Dedifferentiated amniotic fluid mesenchymal stem cell (primary cell): ENCODE results near the gene CCDC181.

Source experiments
- DNase-seq: peaks from one replicate; pipeline ENCODE4 v3.0.0-alpha.2; 2016; ENCODE audit errors: extremely low spot score

Gene CCDC181

DNA sequence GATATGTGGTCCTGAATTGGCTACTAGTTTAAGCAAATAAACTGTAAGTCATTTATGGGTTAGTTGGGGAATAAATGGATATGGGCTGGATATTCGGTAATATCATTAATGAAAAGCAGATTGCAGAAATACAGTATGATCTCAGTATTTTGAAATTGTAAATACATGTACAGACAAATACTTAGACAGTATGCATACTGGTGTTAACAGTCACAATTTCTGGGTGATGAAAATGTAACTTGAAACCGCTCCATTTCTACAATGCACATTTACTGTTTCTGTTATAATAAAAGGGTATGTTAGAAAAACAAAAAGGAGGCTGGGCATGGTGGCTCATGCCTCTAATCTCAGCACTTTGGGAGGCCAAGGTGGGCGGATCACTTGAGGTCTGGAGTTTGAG, 31.3 kb downstream of the CCDC181 start:
- no peak for DNase-seq

- no peak for DNase-seq
Measured at GRCh38 chr1:169392406-169392805, 34.9 kb downstream of the CCDC181 start.

- no peak for DNase-seq
Measured at GRCh38 chr1:169390303-169390702, 37.0 kb downstream of the CCDC181 start.

- DNase-seq = no peak
Measured at GRCh38 chr1:169387399-169387798, 39.9 kb downstream of the CCDC181 start.

GRCh38 chr1:169383449-169383848, 43.8 kb downstream of the CCDC181 start:
- no peak for DNase-seq

DNA sequence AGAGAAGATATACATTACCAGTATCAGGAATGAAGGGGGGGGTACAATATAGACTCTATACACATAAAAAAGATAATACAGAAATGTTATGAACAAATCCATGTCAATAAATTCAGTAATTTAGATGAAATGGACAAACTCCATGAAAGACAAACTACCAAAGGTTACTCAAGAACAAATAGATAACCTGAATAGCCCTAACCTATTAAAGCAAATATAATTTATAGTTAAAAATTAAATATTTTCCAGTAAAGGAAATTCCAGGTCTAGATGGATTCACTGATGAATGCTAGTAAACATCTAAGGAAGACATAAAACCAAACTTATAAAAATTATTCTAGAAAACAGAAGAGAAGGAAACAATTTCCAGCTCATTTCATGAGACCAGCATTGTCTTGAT, 46.1 kb downstream of the CCDC181 start:
- DNase-seq = no peak

GRCh38 chr1:169371404-169371803, 55.9 kb downstream of the CCDC181 start:
- no peak for DNase-seq

DNA sequence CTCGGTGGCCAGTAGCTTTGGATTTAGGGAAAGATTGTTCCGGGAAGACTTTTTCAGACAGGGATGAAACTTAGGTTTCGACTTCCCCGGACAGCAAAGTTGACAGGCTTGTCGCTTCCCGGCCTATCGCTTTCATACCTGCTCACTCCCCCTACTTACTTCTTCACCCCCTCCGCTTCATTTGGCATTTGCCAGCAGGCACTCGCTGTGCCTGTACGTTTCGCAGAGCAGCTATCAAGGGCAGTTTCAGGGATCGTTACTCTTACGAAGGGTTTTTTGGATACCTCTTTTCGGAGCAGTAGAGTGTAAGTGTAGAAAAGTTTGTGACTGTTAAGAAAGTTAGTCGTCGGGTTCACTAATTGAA, 58.9 kb downstream of the CCDC181 start:
- DNase-seq = no peak

GRCh38 chr1:169367686-169368405, 59.4 kb downstream of the CCDC181 start, which contains the start of the genes BLZF1 and NME7:
BLZF1 (plus strand) TSS chr1:169368195; CDS start chr1:169369523, 1,328 bp downstream.
NME7 (minus strand) TSS chr1:169367797; CDS start chr1:169367710, 87 bp downstream.
- DNase-seq = peak; percentile 99

DNA sequence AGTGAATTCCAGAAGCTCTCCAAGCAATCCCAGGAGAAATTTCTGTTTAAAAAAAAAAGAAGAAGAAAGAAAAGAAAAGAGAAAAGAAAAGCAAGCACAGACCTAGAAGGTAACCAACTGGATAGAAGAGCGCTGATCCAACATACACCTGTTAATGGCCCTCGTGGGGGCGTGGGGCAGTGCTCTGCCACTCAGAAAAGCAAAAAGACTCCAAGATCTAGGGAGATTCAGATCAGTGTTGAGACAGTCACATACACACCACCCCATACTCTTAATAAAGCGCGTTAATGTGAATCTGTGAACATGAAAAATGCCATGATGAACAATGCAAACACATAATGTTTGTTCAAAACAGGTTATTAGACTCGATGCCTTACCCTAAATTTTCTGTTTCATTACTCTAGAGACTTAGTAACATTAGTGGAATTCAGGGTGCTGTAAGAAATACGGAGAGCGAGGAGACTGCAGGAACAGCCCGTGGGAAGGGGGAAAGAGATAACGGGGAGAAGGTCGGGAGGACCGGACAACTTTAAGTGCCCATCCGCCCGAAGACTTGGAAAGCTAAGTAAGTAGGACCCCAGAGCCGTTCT, 60.1 kb downstream of the CCDC181 start:
- no peak for DNase-seq

GRCh38 chr1:169364948-169365347, 62.3 kb downstream of the CCDC181 start:
- DNase-seq = no peak

DNA sequence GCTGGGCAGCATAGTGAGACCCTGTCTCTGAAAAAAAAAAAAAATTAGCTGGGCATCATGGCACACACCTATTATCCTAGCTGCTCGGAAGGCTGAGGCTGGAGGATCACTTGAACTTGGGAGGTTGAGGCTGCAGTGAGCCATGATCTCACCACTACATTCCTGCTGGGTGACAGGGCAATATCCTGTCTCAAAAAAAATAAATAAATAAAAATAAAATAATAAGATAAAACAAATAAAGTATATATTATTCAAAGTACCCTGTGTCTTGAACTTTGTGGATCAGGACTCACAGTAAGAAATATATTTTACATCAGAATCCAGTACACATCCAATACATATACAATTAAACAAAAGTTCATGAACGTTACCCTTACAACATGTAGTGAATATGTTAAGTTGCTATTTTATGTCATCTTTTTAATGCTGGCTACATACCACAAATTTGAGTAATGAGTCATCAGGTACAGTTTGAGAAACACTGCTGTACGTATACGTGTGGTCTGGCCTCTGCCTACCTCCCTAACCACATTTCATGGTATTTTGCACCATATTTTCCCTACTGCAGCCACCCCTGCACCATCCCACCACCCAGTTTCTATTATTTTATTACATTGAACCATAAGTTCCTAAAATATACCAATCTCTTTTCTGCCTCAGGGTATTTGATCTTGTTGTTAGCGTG, 64.1 kb downstream of the CCDC181 start:
- DNase-seq = peak; percentile 58

DNA sequence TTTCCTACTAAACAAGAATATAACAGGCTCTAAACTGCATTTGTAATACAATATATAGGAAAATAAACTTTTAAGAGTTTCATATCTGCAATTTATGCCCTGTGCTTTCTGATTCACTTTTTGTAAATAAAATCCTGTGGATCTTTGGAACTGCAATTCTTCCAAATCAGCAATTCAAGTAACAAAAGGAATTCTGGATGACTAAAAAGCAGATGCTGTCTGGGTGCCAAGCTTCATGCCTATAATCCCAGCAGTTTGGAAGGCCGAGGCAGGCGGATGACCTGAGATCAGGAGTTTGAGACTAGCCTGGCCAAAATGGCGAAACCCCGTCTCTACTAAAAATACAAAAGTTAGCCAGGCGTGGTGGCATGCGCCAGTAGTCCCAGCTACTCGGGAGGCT, 66.0 kb downstream of the CCDC181 start:
- no peak for DNase-seq

DNA sequence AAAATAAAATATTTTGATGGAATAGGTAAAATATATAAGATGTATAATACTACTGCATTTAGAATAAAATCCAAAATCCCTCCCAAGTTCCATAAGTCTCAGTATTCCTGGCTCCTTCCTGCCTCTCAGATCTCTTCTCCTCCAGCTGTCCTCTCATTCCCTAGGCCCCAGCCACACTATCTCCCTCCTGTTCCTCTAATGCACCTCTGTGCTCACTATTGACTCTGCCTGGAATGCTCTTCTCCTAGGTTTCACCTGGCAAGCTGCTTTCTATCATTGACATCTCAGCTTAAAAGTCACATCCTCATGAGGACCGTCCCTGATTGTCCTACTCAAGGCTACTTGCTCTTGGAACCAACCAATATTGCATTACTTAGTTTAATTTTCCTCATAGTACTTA, 66.9 kb downstream of the CCDC181 start:
- DNase-seq = no peak

- peak; percentile 51 for DNase-seq
Measured at GRCh38 chr1:169348383-169349036, 78.8 kb downstream of the CCDC181 start.

- DNase-seq = no peak
Measured at GRCh38 chr1:169347688-169348382, 79.4 kb downstream of the CCDC181 start.

DNA sequence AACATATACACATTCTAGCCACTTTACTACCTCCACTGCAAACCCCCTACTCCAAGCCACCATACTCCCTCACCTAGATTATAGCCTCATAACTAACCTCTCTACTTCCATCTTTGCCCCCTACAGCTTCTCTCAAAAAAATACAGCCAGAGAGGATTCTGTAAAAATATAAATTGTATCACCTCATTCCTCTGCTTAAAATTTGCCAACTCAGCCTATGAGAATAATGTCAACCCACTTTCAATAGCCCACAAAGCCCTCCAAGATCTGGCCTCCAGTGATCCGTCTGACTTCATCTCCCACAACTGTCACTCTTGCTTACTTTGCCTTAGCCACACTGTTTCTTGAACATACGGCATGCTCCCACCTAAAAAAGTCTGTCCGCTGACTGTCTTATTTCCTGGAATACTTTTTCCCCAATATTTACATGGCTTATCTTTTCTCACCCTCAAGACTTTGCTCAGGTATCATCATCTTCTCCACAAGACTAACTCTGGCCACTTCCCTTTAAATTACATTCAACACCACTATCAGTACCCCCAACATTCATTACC, 81.2 kb downstream of the CCDC181 start:
- DNase-seq = no peak

DNA sequence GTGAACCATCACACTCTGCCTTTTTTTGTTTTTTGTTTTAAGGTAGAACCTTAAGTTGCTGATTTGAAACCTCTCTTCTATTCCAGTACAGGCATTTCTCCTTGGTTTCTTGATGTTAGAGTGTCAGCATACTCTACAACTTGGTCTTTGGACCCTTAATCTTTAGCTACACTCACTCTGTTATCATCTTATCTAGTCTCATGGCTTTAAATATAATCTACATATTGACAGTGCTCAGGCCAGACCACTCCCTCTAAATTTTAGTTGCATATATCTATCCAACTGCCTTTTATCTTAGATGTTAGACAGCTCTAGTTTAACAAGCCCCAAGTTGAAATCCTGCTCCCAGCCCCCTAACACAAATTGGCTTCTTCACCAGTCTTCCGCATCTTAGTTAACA, 81.8 kb downstream of the CCDC181 start:
- no peak for DNase-seq
